Right atrium auricular region (tissue), 2 donors: ENCODE results near the gene TPD52L1. TPM values are rescaled to one million over a fixed set of nuclear protein-coding genes. Genes with fewer than 3 reads are reported as not detected.
A peak's percentile ranks its signal among the peaks of the same experiment; 100 is the strongest.
"Not testable (repeated sequence)": the region's sequence is repeated elsewhere in the genome, so short reads cannot be mapped to it uniquely, and the experiment has no call there.

ENCODE experiments used
- DNase-seq: peaks from one replicate; pipeline ENCODE4 v3.0.0-alpha.2; 2019; ENCODE audit warnings: low spot score
- H3K27ac ChIP-seq, 2 donors: fragments of 200-600 bp; sonication (generic); 1 replicate in 1 of 2; 2 replicates in 1 of 2; pipeline ENCODE4 v1.5.1; 2016 to 2019
- H3K27me3 ChIP-seq, 2 donors: fragments of 200-600 bp; sonication (generic); one replicate each; pipeline versions ENCODE4 v1.5.1 to v1.6.0; 2017 to 2019
- H3K36me3 ChIP-seq: fragments of 200-600 bp; sonication (generic); one replicate; pipeline ENCODE4 v1.5.1; 2016
- H3K4me1 ChIP-seq, 2 donors: fragments of 200-600 bp; sonication (generic); one replicate each; pipeline versions ENCODE4 v1.5.1 to v1.6.0; 2017 to 2019
- H3K4me3 ChIP-seq, 2 donors: fragments of 200-600 bp; sonication (generic); 1 replicate in 1 of 2; 2 replicates in 1 of 2; pipeline ENCODE4 v1.5.1; 2017 to 2019; ENCODE audit warnings: mild to moderate bottlenecking in 1 of 2, moderate library complexity in 1 of 2
- H3K9me3 ChIP-seq, 2 donors: fragments of 200-600 bp; sonication (generic); one replicate each; pipeline ENCODE4 v1.5.1; 2019
- total RNA-seq, 2 donors: library from RNA; depleted of rRNA; stranded (reverse); fragments of >200 nt; gene quantifications; one replicate each; pipeline ENCODE4 v1.1.0, GENCODE V29; 2016
- TF ChIP-seq, protein P1 (sequence below), 2 donors: fragments of 200-600 bp; sonication (generic); IDR thresholded peaks; one replicate each; pipeline ENCODE4 v1.5.1; 2019; ENCODE audit warnings: antibody characterized with exemption in 2 of 2

Gene TPD52L1
- total RNA-seq, 2 donors from 2014 or later = 29.4 to 96.7 TPM

GRCh38 chr6:125154118-125154760, 666 bp downstream of the TPD52L1 start:
- no peak for DNase-seq
- Histone ChIP-seq H3K4me3 (peak overlapping the region; percentile 66 to 71), H3K27ac (peak overlapping the region; percentile 72 to 79), H3K9me3 (no peaks in the 10 kb centered on the region), H3K36me3 (no peaks in the 10 kb centered on the region), H3K4me1 (peaks cover 0 to 11% of the 10 kb centered on the region in 2 donors), H3K27me3 (no peaks in the 10 kb centered on the region)
- TF ChIP-seq, protein P1, sequence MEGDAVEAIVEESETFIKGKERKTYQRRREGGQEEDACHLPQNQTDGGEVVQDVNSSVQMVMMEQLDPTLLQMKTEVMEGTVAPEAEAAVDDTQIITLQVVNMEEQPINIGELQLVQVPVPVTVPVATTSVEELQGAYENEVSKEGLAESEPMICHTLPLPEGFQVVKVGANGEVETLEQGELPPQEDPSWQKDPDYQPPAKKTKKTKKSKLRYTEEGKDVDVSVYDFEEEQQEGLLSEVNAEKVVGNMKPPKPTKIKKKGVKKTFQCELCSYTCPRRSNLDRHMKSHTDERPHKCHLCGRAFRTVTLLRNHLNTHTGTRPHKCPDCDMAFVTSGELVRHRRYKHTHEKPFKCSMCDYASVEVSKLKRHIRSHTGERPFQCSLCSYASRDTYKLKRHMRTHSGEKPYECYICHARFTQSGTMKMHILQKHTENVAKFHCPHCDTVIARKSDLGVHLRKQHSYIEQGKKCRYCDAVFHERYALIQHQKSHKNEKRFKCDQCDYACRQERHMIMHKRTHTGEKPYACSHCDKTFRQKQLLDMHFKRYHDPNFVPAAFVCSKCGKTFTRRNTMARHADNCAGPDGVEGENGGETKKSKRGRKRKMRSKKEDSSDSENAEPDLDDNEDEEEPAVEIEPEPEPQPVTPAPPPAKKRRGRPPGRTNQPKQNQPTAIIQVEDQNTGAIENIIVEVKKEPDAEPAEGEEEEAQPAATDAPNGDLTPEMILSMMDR (IDR thresholded peaks at IDR 0.05) = no peak

GRCh38 chr6:125154761-125155135, 1.2 kb downstream of the TPD52L1 start:
- DNase-seq = no peak
- no peaks in the 10 kb centered on the region for H3K27me3 ChIP-seq
- TF ChIP-seq, protein P1 (IDR thresholded peaks at IDR 0.05) = peak in 1 of 2 donors; percentile 41
- peak overlapping the region; percentile 66 to 71 for H3K4me3 ChIP-seq
- H3K36me3 ChIP-seq = no peaks in the 10 kb centered on the region
- peak overlapping the region; percentile 72 to 79 for H3K27ac ChIP-seq
- H3K9me3 ChIP-seq = peaks cover 0 to 2% of the 10 kb centered on the region in 2 donors
- peaks cover 0 to 6% of the 10 kb centered on the region in 2 donors for H3K4me1 ChIP-seq

DNA sequence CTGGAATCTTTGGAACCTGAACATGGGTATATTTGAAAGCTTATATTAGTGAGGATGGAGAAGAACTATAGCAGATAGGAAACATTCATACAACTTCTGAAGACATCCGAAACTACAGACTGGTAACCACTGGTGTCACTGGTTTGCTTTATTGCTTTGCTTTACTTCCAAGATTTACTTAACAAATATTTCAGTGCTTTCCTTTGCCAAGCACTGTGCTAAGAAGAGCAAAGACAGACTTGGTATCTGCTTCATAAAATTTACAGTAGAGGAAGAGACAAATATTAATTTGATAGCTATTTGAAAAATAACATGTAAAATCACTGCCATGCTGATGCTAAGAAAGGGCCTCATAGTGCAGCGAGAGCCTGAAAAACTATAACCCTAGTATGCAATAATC, 1.8 kb downstream of the TPD52L1 start:
- no peaks in the 10 kb centered on the region for H3K27me3 ChIP-seq
- TF ChIP-seq, protein P1 (IDR thresholded peaks at IDR 0.05) = no peak
- peak overlapping the region in 1 of 2 donors; percentile 72 for H3K27ac ChIP-seq
- H3K9me3 ChIP-seq = peaks cover 0 to 5% of the 10 kb centered on the region in 2 donors
- DNase-seq = no peak
- peaks cover 0 to 5% of the 10 kb centered on the region in 2 donors for H3K4me1 ChIP-seq
- H3K4me3 ChIP-seq = no peak overlapping the region
- no peaks in the 10 kb centered on the region for H3K36me3 ChIP-seq

- Histone ChIP-seq H3K27ac (no peak overlapping the region), H3K4me3 (no peak overlapping the region), H3K4me1 (peaks cover 0 to 5% of the 10 kb centered on the region in 2 donors), H3K36me3 (no peaks in the 10 kb centered on the region), H3K9me3 (peaks cover 0 to 5% of the 10 kb centered on the region in 2 donors), H3K27me3 (no peaks in the 10 kb centered on the region)
- TF ChIP-seq, protein P1 (IDR thresholded peaks at IDR 0.05) = no peak
- no peak for DNase-seq
These were observed 2.9 kb downstream of the TPD52L1 start for GRCh38 chr6:125156496-125156895.

DNA sequence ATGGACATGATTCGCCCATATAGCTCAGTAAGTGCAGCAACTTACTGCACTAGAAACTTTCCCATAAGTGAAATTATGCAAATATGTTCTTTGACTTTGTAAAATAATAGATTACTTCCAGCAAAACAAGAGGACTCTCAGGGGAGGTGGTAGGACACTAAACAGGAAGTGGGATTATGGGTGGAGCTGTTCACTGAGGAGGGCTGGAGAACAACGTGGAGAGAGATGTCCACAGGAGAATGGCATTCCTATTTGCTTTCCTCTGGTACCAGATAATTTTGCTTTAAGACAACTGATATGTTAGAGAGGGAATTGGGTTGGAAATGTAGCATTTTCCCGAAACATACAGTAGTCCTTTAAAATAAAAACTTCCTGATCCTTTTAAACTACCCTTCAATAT, 3.7 kb downstream of the TPD52L1 start:
- no peak overlapping the region for H3K27ac ChIP-seq
- no peaks in the 10 kb centered on the region for H3K27me3 ChIP-seq
- peaks cover 0 to 5% of the 10 kb centered on the region in 2 donors for H3K9me3 ChIP-seq
- peaks cover 0 to 5% of the 10 kb centered on the region in 2 donors for H3K4me1 ChIP-seq
- TF ChIP-seq, protein P1 (IDR thresholded peaks at IDR 0.05) = no peak
- no peak overlapping the region for H3K4me3 ChIP-seq
- H3K36me3 ChIP-seq = no peaks in the 10 kb centered on the region
- DNase-seq = no peak

DNA sequence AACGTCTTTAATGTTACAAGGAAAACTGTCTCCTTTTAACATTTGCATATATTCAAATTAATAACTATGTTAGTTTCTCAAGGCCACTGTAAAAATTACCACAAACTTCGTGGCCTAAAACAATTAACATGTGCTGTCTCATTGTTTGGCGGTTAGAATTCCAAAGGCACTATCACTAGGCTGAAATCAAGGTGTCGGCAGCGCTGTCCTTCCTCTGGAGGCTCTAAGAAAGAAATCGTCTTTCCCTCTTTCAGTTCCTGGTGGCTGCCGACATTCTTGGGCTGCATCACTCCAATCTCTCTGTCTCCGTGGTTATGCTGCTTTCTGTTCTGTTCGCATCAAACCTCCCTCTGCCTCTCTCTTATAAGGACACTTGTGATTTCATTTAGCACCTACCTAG, 4.2 kb downstream of the TPD52L1 start:
- no peak overlapping the region for H3K27ac ChIP-seq
- TF ChIP-seq, protein P1 (IDR thresholded peaks at IDR 0.05) = no peak
- no peak for DNase-seq
- H3K4me1 ChIP-seq = peaks cover 0 to 5% of the 10 kb centered on the region in 2 donors
- H3K27me3 ChIP-seq = no peaks in the 10 kb centered on the region
- H3K4me3 ChIP-seq = no peak overlapping the region
- peaks cover 0 to 5% of the 10 kb centered on the region in 2 donors for H3K9me3 ChIP-seq
- H3K36me3 ChIP-seq = no peaks in the 10 kb centered on the region

- not testable (repeated sequence) for H3K4me3 ChIP-seq, H3K9me3 ChIP-seq, H3K4me1 ChIP-seq, DNase-seq, H3K27ac ChIP-seq, H3K36me3 ChIP-seq, H3K27me3 ChIP-seq
These were observed 9.8 kb downstream of the TPD52L1 start for GRCh38 chr6:125163339-125163738.
